ENCODE measurements around the gene IFNL4. TPM values are rescaled to one million over a fixed set of nuclear protein-coding genes. Genes with fewer than 3 reads are reported as not detected.
"Not testable (repeated sequence)": the region's sequence is repeated elsewhere in the genome, so short reads cannot be mapped to it uniquely, and the experiment has no call there.

The IFNL4 gene
- total RNA-seq, 4 donors from 2014 or later: not detected

DNA sequence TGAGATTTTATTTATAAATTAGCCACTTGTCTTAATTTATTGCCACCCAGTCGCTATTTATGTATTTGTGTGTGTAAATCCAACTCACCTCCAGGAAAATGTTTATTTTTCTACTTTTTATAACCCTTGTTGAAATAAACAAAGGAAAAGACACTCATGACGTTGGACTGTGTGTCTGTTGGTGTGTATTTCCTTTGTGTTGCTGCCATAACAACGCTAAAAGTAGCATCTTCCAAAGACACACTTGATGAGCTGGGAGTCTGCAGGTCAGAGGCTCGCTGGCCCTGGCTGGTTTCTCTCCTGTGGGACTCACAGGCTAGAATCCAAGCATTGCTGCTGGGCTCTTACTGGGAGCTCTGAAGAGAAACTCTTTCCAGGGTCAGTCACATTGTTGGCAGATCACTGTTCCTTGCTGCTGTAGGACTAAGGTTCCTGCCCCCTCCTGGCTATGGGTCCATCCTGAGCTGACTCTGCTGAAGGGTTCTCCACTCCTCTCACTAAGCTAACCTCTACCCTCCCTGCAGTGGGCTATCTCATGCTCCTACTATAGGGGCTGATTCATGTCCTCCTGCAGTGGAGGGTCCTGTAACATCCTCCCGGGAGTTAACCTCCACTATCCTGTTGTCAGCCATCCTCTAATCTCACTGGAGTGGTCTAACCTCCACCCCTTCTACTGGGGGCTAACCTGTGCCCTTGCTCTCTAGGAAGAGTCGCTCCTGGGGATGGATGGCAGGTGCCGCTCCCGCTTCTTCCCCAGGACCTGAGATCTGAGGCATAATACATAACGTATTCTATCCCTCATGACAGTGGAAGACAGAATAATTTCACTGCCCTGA is 21.6 kb upstream of the IFNL4 start:
- intact Hi-C loops (cut with DNase I): no loop called here
- Histone ChIP-seq H3K4me3 (no peak overlapping the region), H3K4me1 (peaks cover 0 to 3% (median 0%) of the 10 kb centered on the region in 3 donors), H3K27me3 (peaks cover 0 to 66% (median under 1%) of the 10 kb centered on the region in 4 donors), H3K9me3 (no peaks in the 10 kb centered on the region), H3K36me3 (no peaks in the 10 kb centered on the region), H3K27ac (no peak overlapping the region)
- TF ChIP-seq, protein P1, sequence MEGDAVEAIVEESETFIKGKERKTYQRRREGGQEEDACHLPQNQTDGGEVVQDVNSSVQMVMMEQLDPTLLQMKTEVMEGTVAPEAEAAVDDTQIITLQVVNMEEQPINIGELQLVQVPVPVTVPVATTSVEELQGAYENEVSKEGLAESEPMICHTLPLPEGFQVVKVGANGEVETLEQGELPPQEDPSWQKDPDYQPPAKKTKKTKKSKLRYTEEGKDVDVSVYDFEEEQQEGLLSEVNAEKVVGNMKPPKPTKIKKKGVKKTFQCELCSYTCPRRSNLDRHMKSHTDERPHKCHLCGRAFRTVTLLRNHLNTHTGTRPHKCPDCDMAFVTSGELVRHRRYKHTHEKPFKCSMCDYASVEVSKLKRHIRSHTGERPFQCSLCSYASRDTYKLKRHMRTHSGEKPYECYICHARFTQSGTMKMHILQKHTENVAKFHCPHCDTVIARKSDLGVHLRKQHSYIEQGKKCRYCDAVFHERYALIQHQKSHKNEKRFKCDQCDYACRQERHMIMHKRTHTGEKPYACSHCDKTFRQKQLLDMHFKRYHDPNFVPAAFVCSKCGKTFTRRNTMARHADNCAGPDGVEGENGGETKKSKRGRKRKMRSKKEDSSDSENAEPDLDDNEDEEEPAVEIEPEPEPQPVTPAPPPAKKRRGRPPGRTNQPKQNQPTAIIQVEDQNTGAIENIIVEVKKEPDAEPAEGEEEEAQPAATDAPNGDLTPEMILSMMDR (IDR thresholded peaks at IDR 0.05): no peak
- TF ChIP-seq POLR2A (IDR thresholded peaks at IDR 0.05): no peak
- 59 to 78% methylated on average over 7 to 9 of the region's 9 CpGs for WGBS, 2 donors
- no peak for DNase-seq

DNA sequence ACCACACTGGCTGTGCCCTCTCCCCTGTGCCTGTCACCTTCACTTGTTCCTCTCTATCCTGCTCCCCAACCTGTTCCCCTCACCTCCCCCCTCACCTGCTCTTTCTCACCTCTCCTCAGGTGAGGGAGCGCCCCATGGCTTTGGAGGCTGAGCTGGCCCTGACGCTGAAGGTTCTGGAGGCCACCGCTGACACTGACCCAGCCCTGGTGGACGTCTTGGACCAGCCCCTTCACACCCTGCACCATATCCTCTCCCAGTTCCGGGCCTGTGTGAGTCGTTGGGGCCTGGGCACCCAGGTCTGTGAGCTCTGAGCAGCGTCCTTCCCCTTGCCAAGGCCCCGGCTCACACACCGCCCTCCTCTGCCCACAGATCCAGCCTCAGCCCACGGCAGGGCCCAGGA is 20.7 kb upstream of the IFNL4 start:
- H3K27ac ChIP-seq; DNase-seq; H3K9me3 ChIP-seq; intact Hi-C loops (cut with DNase I); H3K36me3 ChIP-seq; H3K4me3 ChIP-seq: not testable (repeated sequence)
- peaks cover 0 to 12% (median 0%) of the 10 kb centered on the region in 3 donors for H3K4me1 ChIP-seq
- peaks cover 0 to 66% (median 8%) of the 10 kb centered on the region in 4 donors for H3K27me3 ChIP-seq
- 70 to 77% methylated on average over 4 to 7 of the region's 10 CpGs for WGBS, 2 donors

DNA sequence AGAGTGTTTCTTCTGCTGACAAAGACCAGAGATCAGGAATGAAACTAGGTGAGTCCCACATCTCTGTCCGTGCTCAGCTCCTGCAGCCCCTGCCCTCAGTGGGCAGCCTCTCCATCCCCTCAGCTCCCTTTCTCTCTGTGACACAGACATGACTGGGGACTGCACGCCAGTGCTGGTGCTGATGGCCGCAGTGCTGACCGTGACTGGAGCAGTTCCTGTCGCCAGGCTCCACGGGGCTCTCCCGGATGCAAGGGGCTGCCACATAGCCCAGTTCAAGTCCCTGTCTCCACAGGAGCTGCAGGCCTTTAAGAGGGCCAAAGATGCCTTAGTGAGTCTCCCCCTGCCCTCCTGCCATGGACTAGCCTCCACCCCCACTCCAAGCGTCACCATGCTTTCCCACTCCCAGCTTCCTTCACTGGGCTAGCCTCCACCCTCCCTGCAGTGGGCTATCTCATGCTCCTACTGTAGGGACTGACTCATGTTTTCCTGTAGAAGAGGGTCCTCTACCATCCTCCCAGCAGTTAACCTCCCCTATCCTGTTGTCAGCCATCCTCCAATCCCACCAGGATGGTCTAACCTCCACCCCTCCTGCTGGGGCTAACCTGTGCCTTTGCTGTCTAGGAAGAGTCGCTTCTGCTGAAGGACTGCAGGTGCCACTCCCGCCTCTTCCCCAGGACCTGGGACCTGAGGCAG is 20.0 kb upstream of the IFNL4 start:
- DNase-seq; H3K27ac ChIP-seq; H3K9me3 ChIP-seq; intact Hi-C loops (cut with DNase I); H3K36me3 ChIP-seq; H3K4me3 ChIP-seq: not testable (repeated sequence)
- WGBS, 2 donors: 81 to 83% methylated on average over 3 of the region's 10 CpGs
- H3K27me3 ChIP-seq: peaks cover 3 to 72% (median 15%) of the 10 kb centered on the region in 4 donors
- peaks cover 0 to 19% (median 0%) of the 10 kb centered on the region in 3 donors for H3K4me1 ChIP-seq

DNA sequence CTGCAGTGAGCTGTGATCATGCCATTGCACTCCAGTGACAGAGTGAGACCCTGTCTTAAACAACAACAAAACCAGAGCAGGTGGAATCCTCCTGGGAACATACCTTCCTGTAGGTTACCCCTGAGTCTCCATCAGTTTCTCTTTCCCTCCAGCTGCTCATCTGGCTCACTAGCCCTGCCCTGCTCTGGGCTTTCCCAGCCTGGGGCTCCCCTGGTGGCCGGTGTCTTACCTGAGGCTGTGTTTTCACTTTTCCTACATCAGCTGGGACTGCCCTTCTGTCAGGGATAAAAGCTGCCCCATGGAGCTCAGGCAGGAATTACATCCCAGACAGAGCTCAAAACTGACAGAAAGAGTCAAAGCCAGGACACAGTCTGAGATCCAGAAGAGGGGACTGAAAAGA is 19.4 kb upstream of the IFNL4 start, which contains the start of gene IFNL2:
Gene IFNL2, plus strand, starts transcription at position 312 of the 400 bp plus-strand sequence. CDS start 173 bp downstream, outside the sequence.
- H3K4me3 ChIP-seq; H3K27ac ChIP-seq; DNase-seq; intact Hi-C loops (cut with DNase I); H3K36me3 ChIP-seq; H3K9me3 ChIP-seq: not testable (repeated sequence)
- no CpG with 5 or more reads among the region's 1 CpG for WGBS, 2 donors
- Histone ChIP-seq H3K27me3 (peaks cover 3 to 75% (median 17%) of the 10 kb centered on the region in 4 donors), H3K4me1 (peaks cover 0 to 19% (median 0%) of the 10 kb centered on the region in 3 donors)

DNA sequence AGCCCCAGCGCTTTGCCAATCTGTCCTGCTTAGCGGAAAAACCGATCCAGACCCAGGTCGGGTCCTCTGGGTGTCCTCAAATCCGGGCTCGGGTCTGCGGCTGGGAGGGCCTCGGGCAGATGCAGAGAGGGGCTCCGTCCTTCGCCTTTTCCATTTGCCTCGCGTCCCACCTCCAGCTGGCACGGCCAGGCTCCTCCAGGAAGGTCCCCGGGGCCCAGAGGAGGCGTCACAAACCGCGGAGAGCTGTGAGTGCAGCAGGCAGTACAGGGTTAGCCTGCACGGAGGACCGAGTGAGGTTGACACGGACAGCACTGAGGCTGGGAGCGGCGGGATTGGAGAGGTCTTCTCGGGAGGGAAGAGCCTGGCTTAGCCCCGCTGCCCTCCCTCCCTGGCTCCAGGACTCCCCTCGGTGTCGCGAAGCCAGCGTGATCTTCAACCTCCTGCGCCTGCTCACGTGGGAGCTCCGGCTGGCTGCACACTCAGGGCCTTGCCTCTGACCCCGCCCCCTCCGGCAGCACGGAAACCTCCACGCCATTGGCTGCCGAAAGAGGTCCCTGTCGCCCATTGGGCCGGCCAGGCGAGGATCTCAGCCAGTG is 16.8 kb upstream of the IFNL4 start:
- peaks cover 3 to 89% (median 18%) of the 10 kb centered on the region in 4 donors for H3K27me3 ChIP-seq
- H3K27ac ChIP-seq: no peak overlapping the region
- no peak overlapping the region for H3K4me3 ChIP-seq
- peaks cover 0 to 19% (median 0%) of the 10 kb centered on the region in 3 donors for H3K4me1 ChIP-seq
- WGBS, 2 donors: 15 to 30% methylated on average over 4 to 5 of the region's 39 CpGs
- intact Hi-C loops (cut with DNase I): no loop called here
- no peak for DNase-seq
- no peaks in the 10 kb centered on the region for H3K9me3 ChIP-seq
- no peak for TF ChIP-seq POLR2A (IDR thresholded peaks at IDR 0.05)
- TF ChIP-seq, protein P1 (IDR thresholded peaks at IDR 0.05): no peak
- no peaks in the 10 kb centered on the region for H3K36me3 ChIP-seq

DNA sequence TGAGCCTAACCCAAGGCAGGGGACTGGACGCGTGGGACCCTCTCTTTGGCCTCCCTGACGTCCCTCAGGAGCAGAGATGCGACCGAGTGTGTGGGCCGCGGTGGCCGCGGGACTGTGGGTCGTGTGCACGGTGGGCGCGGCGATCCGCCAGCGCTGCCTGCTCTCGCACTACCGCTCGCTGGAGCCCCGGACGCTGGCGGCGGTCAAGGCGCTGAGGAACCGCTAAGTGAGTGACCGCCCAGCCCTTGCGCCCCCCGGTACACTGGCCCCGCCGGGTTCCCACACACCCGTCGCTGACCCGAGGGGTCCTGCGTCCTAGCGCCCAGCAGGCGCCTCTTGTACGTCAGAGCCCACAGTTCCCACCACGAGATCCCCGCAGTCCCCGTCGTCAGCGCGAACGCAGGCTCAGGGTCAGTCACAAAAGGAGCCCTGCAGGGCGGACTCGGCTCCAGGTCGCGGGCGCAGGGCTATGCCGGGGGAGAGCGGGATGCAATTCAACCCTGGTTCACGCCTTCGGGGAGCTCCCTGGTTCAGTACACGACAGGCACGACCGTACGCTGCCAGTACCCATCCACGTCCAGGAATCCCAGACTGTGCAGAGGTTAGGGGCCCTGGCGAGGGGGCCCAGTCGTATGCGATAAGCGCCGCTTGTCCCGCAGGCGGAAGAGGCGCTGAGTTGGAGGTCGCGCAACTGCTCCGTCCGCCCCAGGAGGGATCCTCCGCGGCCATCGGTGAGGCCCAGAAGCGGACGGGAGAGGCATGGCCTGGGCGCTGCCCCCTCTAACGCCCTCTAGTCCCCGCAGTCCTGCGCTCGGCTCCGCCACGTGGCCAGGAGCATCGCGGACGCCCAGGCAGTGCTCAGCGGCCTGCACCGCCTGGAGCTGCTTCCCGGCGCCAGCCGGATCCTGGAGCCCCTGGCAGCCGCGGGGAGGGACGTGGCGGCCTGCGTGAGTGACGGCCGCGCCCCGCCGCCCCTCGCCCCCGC is 15.9 kb upstream of the IFNL4 start:
- TF ChIP-seq, protein P1 (IDR thresholded peaks at IDR 0.05): no peak
- no peak for TF ChIP-seq POLR2A (IDR thresholded peaks at IDR 0.05)
- Histone ChIP-seq H3K36me3 (no peaks in the 10 kb centered on the region), H3K4me1 (peaks cover 0 to 19% (median 0%) of the 10 kb centered on the region in 3 donors), H3K27ac (no peak overlapping the region), H3K4me3 (peak overlapping the region in 1 of 4 donors; percentile 16), H3K9me3 (no peaks in the 10 kb centered on the region), H3K27me3 (peaks cover 3 to 91% (median 18%) of the 10 kb centered on the region in 4 donors)
- intact Hi-C loops (cut with DNase I): no loop called here
- no peak for DNase-seq
- 18 to 31% methylated on average over 7 to 20 of the region's 102 CpGs for WGBS, 2 donors
